Ramos (cell line): ENCODE results near the gene WDR7.

Source experiments
- in situ Hi-C: fragments of 300-500 bp; cut with MboI; formaldehyde crosslinking; loops from one replicate; pipeline ENCODE4 v1.14.3; 2022; ENCODE audit warnings: low sequenced_read_pairs; ENCODE audit not compliant: unreplicated experiment

Gene WDR7

GRCh38 chr18:56853961-56854360 lies 202.8 kb downstream of the WDR7 start:
- in situ Hi-C loops = no loop called here

DNA sequence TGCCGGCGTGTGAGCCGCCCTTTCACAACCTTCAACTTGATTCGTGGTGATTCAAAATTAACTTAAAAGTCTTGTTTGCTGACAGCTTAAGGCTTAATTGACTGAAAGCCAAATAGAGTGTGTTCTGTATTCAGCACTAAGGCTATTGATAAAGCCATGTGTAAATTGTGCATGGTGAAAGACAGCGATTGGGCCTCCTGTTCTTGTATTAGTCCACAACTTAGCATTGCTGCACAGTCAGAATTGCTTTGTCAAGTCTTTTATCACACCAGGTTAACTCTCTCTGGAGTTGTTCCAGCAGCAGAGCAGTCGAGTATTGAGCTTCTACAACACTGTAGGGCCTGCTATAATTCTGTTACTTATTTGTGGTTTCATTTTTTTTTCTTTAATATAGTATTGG lies 210.1 kb downstream of the WDR7 start:
- in situ Hi-C loops = no loop called here

DNA sequence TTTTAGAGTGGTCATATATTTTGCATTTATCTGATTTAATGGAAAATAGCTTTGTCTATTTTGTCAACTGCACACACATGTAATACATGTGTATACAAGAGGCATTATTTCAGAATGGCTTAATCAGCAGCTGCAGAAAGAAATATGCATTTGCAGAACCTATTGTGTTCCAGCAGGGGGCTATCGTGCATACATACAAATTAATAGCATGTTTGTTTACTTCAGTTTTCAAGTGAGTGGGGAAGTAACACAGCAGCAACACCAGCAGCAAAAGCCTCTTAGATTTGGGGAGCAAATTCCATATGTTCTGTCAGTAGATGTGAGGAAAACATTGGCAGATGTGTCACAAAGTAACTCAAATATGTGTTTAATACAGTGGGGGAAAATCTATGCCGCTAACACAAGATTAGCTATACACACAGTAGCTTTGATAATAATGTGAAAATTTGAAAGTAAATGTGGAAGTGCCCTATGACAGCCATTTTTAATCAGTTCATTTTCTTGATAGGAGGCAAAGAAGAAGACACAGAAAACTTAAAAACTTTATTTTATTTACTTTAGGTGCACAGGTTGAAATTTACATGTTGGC lies 218.1 kb downstream of the WDR7 start:
- in situ Hi-C loops = no loop called here

DNA sequence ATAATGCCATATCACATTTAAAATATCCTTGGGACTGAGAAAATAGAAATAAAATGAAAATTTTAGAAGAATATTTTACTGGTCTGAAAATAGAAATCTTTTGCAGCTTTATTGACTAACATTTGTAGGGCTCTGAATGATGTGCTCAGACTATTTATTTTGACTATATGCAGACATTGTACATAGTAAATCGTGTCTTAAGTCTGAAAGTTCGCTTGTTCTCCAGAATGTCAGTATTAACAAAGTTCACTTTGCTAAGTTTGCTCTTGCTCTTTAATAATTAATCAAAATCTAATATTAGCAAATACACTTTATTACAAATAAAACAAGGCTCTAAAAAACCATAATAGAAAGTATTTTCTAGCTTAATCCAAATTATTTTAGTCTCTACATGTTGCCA lies 219.8 kb downstream of the WDR7 start:
- in situ Hi-C loops = no loop called here

- in situ Hi-C loops = no loop called here
These were observed 221.0 kb downstream of the WDR7 start for GRCh38 chr18:56872140-56872539.

DNA sequence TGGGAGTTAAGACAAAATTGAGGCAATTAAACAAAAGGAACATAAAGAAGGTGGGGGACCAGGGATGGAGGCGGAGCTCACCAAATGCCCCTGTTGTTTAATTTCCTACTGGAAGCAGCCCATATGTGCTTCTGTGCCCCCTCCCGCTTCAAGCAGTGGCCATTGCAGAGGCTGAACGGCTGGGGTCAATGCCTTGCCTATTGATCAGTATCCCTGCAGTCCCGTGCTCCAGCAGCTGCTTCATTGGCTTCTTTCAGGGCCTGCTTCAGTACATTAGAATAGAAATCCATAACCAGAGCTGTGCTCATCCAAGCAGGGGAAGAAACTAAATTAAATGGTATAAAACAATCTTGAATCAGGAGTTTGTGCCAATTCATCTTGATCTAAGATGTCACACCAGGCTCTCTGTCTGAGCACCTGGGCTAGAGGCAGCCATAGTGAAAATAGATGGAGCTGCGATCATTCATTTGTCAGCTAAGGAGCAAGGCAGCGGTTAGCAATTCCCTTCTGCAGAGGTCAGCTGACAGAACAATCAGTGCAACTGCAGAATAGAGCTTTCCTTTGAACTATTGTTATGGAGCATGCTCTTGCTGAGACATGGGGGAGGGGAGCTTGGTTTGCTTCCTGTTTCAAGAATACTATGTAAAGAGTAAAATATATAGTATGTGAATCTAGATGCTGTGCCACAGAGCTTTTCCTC lies 222.4 kb downstream of the WDR7 start:
- in situ Hi-C loops = no loop called here

GRCh38 chr18:56878711-56879110 lies 227.6 kb downstream of the WDR7 start:
- in situ Hi-C loops = no loop called here

GRCh38 chr18:56884511-56884910 lies 233.4 kb downstream of the WDR7 start:
- in situ Hi-C loops = loop anchor here (10.0 kb wide), 1 partner anchor 60 kb away; no protein-coding TSS in a partner anchor

- in situ Hi-C loops = loop anchor here (10.0 kb wide), 1 partner anchor 64 kb away; no protein-coding TSS in a partner anchor
These were observed 237.8 kb downstream of the WDR7 start for GRCh38 chr18:56888978-56889377.

DNA sequence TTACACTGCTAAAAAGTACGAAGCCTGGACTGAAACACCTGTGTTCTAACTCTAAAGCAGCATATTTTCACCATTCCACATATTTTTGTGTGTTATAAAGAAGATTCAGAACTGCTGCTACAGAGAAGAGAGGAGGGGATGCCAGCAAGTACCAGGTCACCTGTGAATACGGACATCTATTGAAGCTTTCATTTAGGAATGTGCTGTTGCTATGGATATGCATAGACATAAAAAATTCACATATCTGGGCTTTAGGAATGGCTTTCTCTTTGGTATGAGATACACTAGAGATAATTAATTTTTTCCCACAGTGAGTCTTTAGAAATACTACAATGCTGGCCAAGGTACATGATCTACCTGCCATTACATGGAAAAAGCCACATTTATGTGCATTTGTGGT lies 238.5 kb downstream of the WDR7 start:
- in situ Hi-C loops = loop anchor here (10.0 kb wide), 1 partner anchor 65 kb away; no protein-coding TSS in a partner anchor

GRCh38 chr18:56890632-56891031 lies 239.5 kb downstream of the WDR7 start:
- in situ Hi-C loops = no loop called here

DNA sequence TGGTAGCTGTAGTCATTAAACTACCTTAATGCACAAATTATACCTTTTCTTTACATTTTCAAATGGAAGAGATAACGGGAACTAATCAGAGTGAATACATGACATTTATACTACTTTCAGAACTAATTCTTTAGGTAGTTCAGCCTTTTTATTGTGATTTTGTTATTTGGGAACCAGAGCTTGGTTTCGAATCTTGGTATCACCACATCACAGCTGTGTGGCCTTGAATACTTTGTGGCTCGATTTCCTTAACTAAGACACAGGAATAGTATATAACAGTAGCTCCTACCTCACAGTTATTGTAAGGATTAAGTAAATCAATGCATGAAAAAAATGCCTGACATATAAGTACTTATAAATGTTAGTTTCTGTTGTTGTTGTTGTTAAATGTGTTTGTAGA lies 240.0 kb downstream of the WDR7 start:
- in situ Hi-C loops = no loop called here

DNA sequence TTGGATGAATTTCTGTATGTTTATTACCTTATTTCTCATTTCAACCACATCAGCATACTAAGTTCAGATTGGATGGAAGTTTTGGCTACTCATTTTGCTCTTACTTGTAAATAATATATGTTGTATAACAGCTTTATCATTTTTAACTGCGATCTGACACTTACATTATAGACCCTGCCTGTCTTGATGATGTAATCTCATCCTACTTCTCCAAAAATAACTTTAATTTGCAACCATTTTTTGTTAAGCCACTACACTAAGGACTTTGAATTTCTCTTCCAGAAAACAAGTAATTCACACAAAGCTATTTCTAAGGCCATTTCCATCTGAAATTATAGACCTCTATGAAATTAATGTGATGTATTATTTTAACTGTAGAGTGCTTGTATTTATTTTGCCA lies 240.7 kb downstream of the WDR7 start:
- in situ Hi-C loops = no loop called here

DNA sequence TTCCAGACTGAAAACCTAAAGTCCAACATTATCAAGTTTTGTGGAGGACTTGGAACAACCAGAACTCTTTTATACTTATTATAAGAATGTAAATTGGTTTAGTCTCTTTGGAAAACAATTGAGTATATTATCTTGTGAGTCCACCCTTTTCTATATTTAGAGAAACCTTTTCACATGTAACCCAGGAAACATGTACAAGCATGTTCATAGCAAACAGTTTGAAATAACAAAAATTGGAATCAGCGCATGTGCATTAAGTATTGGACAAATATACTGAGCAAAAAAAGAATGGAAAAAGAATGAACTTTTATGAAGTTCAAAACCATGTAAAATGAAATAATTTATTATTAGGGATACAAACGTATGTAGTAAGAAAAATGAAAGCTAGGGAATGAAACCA lies 246.0 kb downstream of the WDR7 start:
- in situ Hi-C loops = no loop called here

- in situ Hi-C loops = no loop called here
These were observed 248.5 kb downstream of the WDR7 start for GRCh38 chr18:56899660-56900059.

GRCh38 chr18:56900195-56901094 lies 249.3 kb downstream of the WDR7 start:
- in situ Hi-C loops = no loop called here

GRCh38 chr18:56901919-56902318 lies 250.8 kb downstream of the WDR7 start:
- in situ Hi-C loops = no loop called here

- in situ Hi-C loops = no loop called here
These were observed 251.5 kb downstream of the WDR7 start for GRCh38 chr18:56902653-56903052.

DNA sequence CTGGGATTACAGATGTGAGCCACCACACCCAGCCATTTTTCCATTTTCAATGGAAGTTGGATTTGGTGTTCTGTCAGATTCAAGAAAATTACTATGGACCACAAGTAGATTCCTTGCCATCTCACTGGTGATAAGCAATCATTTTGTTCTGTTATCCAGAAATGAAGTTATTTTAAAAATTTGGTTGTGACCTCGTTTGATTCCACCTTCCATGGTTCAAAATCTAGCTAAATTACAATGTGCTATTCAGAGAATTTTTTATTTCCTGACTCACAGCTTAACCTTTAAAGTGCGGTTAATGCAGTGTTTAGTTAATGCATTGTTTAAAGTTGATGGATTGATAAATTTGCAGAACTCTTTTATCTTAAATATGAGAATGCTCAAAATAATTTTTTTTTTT lies 252.5 kb downstream of the WDR7 start:
- in situ Hi-C loops = no loop called here

GRCh38 chr18:56907771-56908170 lies 256.6 kb downstream of the WDR7 start:
- in situ Hi-C loops = no loop called here

DNA sequence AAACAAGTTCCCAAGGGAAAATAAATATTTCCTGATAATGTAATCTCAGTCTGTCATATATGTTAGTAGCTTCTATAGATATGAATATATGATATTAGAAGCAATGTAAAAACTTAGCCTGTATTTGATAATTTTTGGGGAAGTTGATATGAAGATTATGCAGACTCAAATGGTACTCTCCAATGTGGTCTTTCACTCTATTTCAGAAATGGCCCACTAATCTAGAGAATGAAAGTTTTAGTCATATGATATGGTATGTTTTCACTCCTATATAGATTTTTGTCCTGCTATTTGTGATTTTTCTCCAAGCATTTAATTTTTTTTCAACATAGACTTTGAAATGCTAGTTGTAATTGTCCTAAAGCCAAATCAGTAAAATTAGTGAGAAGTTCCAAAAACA lies 259.1 kb downstream of the WDR7 start:
- in situ Hi-C loops = no loop called here
